Adrenal gland (tissue), 12 donors: Measurements from ENCODE around the gene PITRM1. TPM values are rescaled to one million over a fixed set of nuclear protein-coding genes. Genes with fewer than 3 reads are reported as not detected.

Experiments used
- DNase-seq, 7 donors: peaks; one replicate each; pipeline ENCODE4 v3.0.0-alpha.2; 2019 to 2020
- H3K27ac ChIP-seq, 5 donors: fragments of 200-600 bp; sonication (generic) in 4 of 5; 1 replicate in 3 of 5; 2 replicates in 2 of 5; pipeline versions ENCODE4 v1.5.1 to v1.8.0; 2016 to 2020; ENCODE audit warnings: mild to moderate bottlenecking in 1 of 5
- H3K27me3 ChIP-seq: fragments of 200-600 bp; 2 replicates; pipeline ENCODE4 v1.8.0; 2021
- H3K36me3 ChIP-seq, 2 donors: fragments of 200-600 bp; replicated peaks in 1 of 2; 1 replicate in 1 of 2; 2 replicates in 1 of 2; pipeline versions ENCODE4 v1.5.1 to v1.8.0; 2018 to 2022
- H3K4me1 ChIP-seq, 2 donors: fragments of 200-600 bp; replicated peaks in 1 of 2; 1 replicate in 1 of 2; 2 replicates in 1 of 2; pipeline versions ENCODE4 v1.5.1 to v1.8.0; 2018 to 2021
- H3K4me3 ChIP-seq, 4 donors: fragments of 200-600 bp; sonication (generic) in 3 of 4; one replicate each; pipeline ENCODE4 v1.5.1; 2016 to 2018
- H3K9me3 ChIP-seq, 3 donors: fragments of 200-600 bp; sonication (generic) in 1 of 3; replicated peaks in 1 of 3; 1 replicate in 2 of 3; 2 replicates in 1 of 3; pipeline versions ENCODE4 v1.5.1 to v1.8.0; 2016 to 2021
- CTCF ChIP-seq, 6 experiments: fragments of 450-650 bp in 4 of 6; fragments of 200-600 bp in 2 of 6; sonication (generic) in 1 of 6; IDR thresholded peaks; 1 replicate in 5 of 6; 2 replicates in 1 of 6; pipeline versions ENCODE4 v1.5.1 to v1.8.0; 2016 to 2021; ENCODE audit warnings: antibody characterized with exemption in 6 of 6, mild to moderate bottlenecking in 2 of 6, moderate library complexity in 1 of 6
- POLR2A ChIP-seq, 2 donors: fragments of 450-650 bp; IDR thresholded peaks; one replicate each; pipeline ENCODE4 v1.6.1; 2017; ENCODE audit warnings: antibody characterized with exemption in 2 of 2, mild to moderate bottlenecking in 2 of 2, moderate library complexity in 1 of 2
- WGBS, 4 donors: extraction: QIAGEN DNeasy Blood & Tissue Kit in 2 of 4; methylation state at CpG; one replicate each; pipeline versions ENCODE4 v1.1.5 to v1.1.7; 2013 to 2017; 5-methylcytosine and 5-hydroxymethylcytosine counted together
- intact Hi-C, 2 donors: fragments of 100-400 bp; cut with DNase I; formaldehyde crosslinking; loops; one replicate each; pipeline versions ENCODE4 v1.14.1 to v1.15.0; 2022 to 2023
- polyA plus RNA-seq, 3 donors: library from polyadenylated mRNA; stranded (reverse); fragments of 200-250 nt in 2 of 3; fragments of 350-450 nt in 1 of 3; fragmentation: Illumina TruSeq in 1 of 3; extraction: RNeasy Lipid Tissue Mini Kit (QIAGEN cat#74804) in 1 of 3; gene quantifications; one replicate each; pipeline ENCODE4 v1.2.3, GENCODE V29; 2013 to 2014
- total RNA-seq, 9 donors: library from RNA; depleted of rRNA in 4 of 9; stranded (reverse); fragments of >200 nt in 4 of 9; fragments of 120-200 nt in 1 of 9; fragmentation: NEBNext Ultra II Directional in 1 of 9; extraction: Animal tissue kit (Norgen Biotek cat#: 25700) in 1 of 9; gene quantifications; one replicate each; pipeline versions ENCODE4 v1.1.0 to v1.2.4, GENCODE V29; 2013 to 2023
- donor health status: healthy with polysubstance abuse.
- donor health status: Bipolar disorder and iron deficiency.
- donor health status: DM: yes; HTN: yes; CAD: no.
- donor health status: DM: no; HTN: no; CAD: no.
- donor health status: DM: no; HTN: no; CAD: no.
- donor health status: DM: yes; HTN: yes; CAD: no.

Gene PITRM1
- total and polyA plus RNA-seq, 12 donors: 83.0 to 204 (median 102) TPM

DNA sequence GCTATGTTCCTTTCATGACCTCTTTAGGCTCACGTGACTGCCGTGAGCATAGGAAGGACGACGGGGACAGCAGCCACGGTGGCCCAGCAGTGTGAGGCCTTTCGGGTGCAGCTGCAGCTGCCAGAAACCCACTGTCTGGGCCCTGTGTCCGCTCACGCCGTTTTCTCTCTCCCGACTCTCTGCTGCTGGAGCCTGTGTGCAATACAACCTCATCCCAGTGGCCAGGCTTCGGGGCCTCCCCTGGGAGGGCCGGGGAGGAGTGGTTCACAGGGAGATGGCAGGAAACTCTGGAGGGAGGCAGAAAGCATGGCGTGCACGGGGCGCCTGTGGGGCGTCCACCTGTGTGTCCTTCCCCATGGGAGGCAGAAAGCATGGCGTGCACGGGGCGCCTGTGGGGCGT is 66.7 kb downstream of the PITRM1 start:
- Histone ChIP-seq H3K36me3 (no peaks in the 10 kb centered on the region), H3K27me3 (no peaks in the 10 kb centered on the region), H3K27ac (no peak overlapping the region), H3K4me3 (no peak overlapping the region), H3K9me3 (no peaks in the 10 kb centered on the region), H3K4me1 (peaks cover 2 to 4% of the 10 kb centered on the region in 2 donors)
- 83 to 93% (median 90%) methylated on average over 8 to 16 of the region's 20 CpGs for WGBS, 4 donors
- intact Hi-C loops: no loop called here
- DNase-seq: no peak
- TF ChIP-seq CTCF (IDR thresholded peaks at IDR 0.05) (no peak), POLR2A (IDR thresholded peaks at IDR 0.05) (no peak)

- peaks cover 2 to 4% of the 10 kb centered on the region in 2 donors for H3K4me1 ChIP-seq
- 88 to 97% (median 92%) methylated on average over 14 to 20 of the region's 20 CpGs for WGBS, 4 donors
- no peaks in the 10 kb centered on the region for H3K27me3 ChIP-seq
Measured at GRCh38 chr10:3105166-3105565, 67.4 kb downstream of the PITRM1 start.

GRCh38 chr10:3104251-3104918 is 68.2 kb downstream of the PITRM1 start:
- Histone ChIP-seq H3K9me3 (no peaks in the 10 kb centered on the region), H3K27me3 (no peaks in the 10 kb centered on the region), H3K4me1 (peaks cover 2 to 4% of the 10 kb centered on the region in 2 donors), H3K27ac (no peak overlapping the region), H3K36me3 (no peaks in the 10 kb centered on the region), H3K4me3 (no peak overlapping the region)
- TF ChIP-seq CTCF (IDR thresholded peaks at IDR 0.05) (no peak), POLR2A (IDR thresholded peaks at IDR 0.05) (no peak)
- 89 to 92% (median 91%) methylated on average over 26 to 28 of the region's 28 CpGs for WGBS, 4 donors
- DNase-seq: no peak
- intact Hi-C loops: no loop called here

More at GRCh38 chr10:3105166-3105565, 67.4 kb downstream of the PITRM1 start:
- Histone ChIP-seq H3K9me3 (no peaks in the 10 kb centered on the region), H3K36me3 (no peaks in the 10 kb centered on the region), H3K4me3 (no peak overlapping the region), H3K27ac (no peak overlapping the region)
- intact Hi-C loops: no loop called here
- no peak for TF ChIP-seq CTCF (IDR thresholded peaks at IDR 0.05)
- no peak for TF ChIP-seq POLR2A (IDR thresholded peaks at IDR 0.05)
- no peak for DNase-seq

- Histone ChIP-seq H3K27ac (peak overlapping the region in 2 of 5 donors; percentile 20 to 35), H3K4me3 (no peak overlapping the region)
- WGBS, 4 donors: 94 to 96% (median 95%) methylated on average over 19 to 30 of the region's 30 CpGs
Measured at GRCh38 chr10:3103646-3104045, 68.9 kb downstream of the PITRM1 start.

More at GRCh38 chr10:3103646-3104045, 68.9 kb downstream of the PITRM1 start:
- no peak for TF ChIP-seq CTCF (IDR thresholded peaks at IDR 0.05)
- no peak for TF ChIP-seq POLR2A (IDR thresholded peaks at IDR 0.05)
- H3K4me1 ChIP-seq: peaks cover 2 to 4% of the 10 kb centered on the region in 2 donors
- no peaks in the 10 kb centered on the region for H3K9me3 ChIP-seq
- intact Hi-C loops: no loop called here
- no peak for DNase-seq
- H3K36me3 ChIP-seq: no peaks in the 10 kb centered on the region
- H3K27me3 ChIP-seq: no peaks in the 10 kb centered on the region
